ENCODE data around the gene FST.

FST gene, protein sequence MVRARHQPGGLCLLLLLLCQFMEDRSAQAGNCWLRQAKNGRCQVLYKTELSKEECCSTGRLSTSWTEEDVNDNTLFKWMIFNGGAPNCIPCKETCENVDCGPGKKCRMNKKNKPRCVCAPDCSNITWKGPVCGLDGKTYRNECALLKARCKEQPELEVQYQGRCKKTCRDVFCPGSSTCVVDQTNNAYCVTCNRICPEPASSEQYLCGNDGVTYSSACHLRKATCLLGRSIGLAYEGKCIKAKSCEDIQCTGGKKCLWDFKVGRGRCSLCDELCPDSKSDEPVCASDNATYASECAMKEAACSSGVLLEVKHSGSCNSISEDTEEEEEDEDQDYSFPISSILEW

DNA sequence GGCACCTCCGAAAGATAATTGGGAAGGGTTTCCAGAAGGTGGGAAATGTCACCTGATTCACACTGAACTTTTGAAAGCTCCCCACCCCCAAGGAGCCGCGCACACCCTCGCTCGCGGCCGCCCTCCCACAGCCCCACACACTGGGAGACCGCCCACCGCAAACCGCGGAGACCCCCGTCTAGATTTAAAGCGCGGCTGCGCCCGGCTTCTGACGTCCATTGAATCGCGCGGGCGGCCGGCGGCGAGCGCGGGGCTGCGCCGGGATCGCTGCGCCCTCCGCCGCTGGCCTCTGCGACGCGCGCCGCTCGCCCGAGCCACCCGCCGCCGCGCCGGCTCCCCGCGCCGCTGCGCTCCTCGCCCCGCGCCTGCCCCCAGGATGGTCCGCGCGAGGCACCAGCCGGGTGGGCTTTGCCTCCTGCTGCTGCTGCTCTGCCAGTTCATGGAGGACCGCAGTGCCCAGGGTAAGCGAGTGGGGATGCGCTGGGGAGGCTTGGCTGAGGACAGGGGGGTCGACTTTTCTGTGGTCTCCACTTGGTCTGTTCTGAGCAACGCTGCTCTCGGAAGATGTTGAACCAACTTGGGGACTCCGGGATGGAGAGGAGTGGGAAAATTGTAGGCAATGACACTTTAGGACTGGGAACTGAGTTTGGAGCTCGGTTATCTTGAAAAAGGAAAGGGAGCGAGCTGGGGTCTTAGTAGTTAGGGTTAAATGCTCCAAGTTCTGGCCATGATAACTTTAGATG lies at the start of gene FST:
Gene FST, plus strand, starts transcription at position 214 of the 743 bp plus-strand sequence. Its CDS starts 163 bp downstream, at position 377.
- DNase-seq: peak; percentile 74

DNA sequence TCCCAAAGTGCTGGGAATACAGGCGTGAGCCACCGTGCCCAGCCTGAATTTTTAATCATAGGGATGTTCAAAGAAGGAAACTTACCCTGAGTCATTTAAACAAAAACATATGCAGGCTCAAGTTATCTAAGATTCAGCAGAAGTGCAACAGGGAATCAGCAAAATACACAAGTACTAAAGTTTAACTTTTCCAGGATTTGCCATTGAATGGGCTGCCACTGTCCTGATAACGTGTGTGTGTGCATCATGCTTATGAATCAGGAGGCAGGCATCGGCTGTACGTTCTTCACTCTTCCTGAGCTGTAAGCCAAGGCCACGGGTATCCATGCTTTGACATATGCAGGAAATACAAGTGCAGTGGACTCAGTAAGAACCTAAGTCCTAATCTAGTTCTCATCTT lies 48.8 kb upstream of the FST start:
- DNase-seq: no peak

DNA sequence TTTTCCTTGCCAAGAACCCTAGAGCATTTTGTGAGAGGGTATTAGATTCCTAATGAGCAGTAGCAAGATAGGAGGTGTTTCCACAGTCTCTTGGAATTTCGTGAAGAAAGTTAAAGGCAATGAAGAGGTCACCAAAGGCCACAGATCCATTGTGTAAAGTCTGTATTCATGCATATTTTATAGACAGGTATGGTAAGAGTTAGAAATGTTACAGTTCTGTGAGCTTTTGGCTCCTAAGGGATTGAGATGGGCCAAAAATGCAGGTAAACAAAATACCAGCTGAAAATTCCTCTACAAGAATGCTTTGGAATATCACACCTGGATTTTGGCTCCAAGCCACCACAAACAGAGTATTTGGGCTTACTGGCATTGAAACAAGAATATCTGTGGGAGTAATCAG lies 47.4 kb upstream of the FST start:
- no peak for DNase-seq

DNA sequence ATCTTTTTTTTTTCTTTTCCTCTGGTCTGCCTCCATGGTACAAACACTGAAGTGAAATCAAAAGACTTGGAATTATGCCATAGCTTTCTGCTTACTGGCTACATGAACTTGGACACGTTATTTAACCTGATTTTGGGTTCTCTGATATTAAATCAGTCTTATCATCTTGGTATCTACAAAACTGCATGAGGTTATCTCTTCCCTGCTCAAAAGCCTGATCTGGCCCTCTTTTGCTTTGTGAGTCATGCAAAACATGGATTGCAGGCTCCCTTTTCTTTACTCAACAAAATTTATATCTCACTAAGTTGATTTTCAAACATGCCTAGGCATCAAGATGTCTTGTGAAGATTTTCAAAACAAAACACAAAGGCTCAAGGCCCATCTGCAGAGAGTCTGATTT lies 45.9 kb upstream of the FST start:
- DNase-seq: no peak

DNA sequence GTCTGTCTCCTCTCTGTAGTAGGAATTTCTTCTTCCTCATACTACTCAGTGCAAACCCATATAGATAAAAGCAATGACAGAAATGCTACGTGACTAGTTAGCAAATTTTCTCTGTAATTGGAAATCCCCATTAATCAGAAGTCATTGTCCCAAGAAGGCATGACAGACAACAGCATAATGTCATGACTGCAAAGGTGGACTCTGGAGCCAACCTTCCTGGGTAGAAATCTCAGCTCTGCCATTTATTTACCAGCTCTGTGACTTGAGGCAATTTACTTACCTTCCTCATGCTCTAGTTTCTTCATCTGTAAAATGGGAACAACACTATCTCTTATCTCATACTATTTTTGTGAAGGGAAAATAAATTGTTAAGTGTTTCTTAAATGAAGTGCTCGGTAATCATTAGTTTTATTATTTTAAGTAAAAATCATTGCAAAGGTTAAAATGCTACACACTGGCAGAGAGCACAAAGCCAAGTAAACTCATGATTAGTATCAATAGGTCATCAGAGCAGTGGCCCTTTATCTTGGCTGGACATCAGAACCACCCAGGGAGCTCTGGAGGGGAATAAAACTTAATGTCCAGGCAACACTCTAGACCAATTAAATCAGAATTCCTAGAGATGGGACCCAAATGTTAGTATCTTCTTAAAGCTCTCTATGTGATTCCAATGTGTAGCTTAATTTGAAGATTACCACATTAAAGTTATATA lies 43.8 kb upstream of the FST start:
- no peak for DNase-seq

DNA sequence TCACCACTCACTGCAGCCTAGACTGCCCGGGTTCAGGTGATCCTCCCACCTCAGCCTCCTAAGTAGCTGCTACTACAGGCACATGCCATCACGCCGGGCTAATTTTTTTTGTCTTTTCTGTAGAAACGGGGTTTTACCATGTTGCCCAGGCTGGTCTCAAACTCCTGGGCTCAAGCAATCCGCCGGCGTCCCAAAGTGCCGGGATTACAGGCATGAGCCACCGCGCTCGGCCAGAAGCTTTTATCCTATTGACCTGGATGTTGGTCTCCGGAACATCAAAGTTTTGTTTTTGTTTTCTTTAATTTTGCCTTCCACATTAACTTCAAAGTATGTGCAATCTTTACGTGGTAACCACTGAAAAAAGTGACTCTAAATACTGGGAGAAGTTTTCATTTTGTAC lies 42.4 kb upstream of the FST start:
- no peak for DNase-seq

DNA sequence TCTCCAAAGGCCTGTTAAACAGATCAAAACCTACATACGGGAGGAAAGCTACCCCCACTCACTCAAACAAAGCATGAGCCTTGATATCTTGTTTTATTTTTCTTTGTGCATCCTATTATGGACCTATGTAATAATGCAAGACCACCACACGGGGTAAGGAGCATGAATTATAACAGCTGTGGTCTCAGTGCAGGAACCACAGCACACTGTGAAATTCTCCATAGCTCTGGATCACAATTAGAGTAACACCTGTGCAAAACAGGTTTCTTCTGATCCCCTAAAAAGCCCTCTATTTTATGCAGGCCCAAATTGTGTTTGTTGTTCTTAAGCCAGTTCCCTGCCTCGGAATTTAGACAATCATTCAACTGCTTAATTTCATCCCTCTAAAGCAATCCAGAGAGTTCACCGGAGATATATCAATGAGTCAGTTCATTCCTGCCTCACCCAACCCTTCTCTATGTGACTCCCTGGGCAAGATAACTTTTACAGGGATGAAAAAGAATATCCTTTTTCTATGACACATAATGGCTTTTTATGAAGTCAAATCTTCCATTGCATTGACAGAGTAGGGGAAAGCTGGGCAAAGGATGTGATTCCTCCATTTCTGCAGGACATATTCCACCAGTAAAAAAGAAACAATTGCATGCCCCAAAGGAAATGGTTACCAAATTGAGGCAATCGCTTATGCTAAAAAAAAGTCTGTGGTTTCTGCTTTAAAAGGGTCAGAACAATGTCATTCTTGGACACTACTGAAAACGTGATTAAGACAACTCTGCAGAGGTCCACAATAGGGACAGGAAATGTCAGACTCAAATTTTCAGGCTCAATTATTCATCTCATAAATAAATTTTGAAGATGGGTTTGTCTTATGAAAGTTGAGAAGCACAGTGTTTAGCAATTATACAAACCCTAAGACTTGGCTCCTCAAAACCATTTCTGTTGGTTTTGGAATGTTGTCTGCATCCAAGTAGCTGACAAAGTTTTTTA lies 41.6 kb upstream of the FST start:
- DNase-seq: no peak

DNA sequence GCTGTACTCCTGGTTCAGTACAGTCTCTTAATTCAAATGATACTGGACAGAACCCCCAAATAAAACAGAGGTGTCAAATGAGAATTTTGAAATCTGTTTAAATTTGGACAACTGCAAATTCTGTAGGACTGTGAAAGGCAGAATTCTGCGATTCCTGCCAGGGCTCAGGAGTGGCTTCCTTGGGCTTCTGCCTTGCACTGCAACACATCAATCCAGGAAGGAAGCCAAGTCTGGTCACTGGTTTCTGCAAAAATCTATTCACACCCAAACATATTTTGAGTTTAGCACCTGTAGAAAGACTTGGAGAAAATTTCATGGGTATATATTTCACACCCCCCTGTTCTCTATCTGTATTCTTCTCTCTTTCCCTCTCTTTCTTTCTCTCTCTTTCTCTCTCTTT lies 37.5 kb upstream of the FST start:
- no peak for DNase-seq

DNA sequence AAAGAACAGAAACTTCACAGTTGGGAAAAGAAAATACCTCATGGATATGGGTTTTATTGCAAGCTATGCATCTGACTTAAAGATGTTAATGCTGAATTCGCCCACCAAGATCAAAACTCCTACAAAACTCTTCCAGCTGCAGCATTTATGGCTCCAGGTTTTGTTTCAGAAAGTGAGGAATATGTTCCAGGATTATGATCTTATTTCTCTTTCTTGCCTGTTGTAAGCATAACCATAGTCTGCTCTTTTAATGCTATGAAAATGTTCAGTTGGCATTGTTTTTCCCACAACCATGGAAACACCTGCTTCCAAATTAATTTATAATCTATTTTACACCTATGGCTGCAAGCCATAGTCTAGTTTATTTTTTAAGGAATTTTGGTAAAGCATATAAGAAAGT lies 34.9 kb upstream of the FST start:
- no peak for DNase-seq

DNA sequence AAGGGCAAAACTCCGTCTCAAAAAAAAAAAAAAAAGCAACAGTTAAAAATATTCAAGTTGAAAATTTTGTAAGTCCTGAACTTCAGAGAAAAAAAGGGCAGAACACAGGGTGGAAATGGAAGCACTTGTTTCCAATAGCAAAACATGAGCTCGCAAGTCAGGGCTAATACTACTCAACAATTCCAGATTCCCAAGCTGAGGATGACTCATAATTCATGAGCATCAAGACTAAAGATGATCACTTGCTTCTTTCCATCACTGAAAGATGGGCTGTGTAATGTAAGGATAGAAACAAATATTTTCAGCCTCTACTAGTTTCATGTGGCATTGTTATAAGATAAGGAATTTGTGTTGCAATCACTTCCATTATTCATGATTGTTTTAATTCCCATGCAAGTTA lies 33.5 kb upstream of the FST start:
- DNase-seq: no peak

DNA sequence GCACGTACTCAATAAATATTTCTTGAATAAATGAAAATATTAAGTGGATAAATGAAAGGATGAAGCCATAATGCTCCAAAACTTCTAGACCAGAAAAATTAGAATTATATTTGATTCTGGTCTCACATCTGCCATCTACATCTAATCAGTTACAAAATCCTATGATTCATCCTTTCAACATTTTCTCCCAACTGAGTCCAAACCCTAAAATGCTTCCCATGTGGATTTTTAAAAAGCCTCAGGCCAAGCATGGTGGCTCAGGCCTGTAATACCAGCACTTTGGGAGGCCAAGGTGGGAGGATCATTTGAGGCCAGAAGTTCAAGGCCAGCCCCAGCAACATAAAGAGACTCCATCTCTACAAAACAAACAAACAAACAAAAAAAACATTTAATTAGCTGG lies 31.6 kb upstream of the FST start:
- DNase-seq: no peak

DNA sequence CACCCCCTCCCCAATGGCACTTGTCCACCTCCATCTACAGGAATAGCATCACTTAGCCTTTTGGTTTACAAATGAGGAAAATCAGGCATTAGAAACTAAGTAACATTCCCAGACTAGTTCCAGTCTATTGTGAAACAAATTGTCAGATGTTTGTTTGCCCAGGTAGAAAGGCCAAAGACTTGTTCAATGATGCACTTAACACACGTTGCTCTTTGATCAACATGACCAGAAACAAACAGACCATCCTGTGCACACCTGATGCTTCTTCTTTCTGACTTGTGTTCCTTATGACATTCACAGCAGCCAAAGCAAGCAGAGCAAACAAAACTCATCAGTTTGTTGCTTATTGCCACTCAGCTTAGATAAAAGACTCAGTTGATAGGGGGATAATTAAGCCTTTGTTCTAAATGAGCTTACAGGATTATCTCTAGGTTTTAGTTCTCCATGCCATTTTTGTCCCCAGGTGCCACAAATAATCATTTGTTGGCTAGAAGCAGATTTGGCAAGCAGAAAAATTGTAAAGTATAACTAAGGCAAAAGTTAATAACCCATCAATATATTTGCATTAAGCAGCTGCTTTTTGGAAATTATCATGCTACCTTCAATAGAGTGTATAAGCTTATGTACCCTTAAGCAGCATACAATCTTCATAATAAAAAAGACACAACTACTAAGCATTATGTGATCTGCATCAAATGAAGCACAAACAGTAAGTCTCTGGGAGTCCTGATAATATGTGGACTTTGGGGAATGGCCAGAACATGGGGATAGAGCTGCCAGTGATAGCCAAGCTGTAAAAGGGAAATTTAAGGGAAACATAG lies 26.3 kb upstream of the FST start:
- DNase-seq: no peak

DNA sequence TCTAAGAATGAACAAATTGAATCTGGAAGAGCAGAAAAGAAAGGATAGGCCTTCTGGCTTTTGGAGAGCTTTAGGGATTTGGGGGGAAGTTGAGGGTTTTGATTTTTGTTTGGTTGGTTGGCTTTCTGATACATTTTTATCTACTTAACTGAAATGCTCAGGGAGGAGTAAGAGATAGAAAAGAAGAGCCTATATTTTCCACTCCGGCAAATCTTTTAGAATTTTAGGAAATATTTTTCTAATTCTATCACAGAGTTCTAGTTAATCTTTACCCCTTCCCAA lies 25.8 kb upstream of the FST start:
- no peak for DNase-seq

DNA sequence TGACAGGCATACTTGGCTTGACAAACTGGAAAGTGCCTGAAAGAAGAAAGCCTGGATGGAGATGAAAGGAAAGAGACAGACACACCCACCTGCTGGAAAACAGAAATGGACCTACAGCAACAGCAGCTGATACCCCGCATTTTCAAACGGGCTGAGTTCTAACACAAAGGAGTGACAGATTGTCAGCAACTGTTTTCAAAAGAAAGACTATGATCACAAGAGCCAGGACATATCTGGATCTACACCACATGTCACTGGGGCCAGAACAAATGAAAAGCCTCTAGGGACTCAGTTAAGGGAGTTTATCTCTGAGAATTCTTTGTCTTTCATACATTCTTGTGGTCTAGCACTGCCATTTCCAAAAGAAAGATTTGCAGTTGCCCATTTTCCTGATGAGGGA lies 24.1 kb upstream of the FST start:
- DNase-seq: no peak

DNA sequence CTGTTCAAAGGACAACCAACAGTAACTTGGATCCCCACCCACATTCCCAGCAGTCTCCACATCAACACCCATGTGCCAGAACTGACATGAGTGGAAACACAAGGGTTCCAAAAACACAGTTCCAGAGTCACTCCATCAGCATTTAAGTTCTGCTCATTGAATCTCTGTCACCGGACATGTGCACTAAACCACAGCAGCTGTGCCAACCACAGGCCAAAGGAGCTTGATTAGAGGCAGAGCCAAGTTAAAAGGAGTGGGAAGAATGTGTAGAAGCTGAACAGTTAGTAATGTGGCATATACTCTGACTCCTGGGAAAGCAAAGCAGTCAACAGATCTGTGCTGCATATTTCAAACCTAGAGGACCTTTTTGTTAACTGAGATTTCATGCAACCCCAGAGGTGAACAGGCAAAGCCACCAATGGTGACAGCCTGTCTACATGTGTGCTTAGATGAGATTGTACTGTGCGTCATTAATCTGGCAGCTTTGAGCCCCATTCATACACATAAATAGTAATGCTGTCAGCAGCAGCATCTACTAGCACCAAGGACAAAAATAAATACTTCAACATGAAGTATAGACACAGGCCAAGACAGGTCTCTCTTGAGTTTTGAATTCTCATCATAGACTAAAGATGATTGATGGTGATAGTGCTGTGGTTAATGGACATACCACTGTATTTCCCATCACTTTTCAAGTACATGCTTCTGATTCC lies 16.4 kb upstream of the FST start:
- no peak for DNase-seq

DNA sequence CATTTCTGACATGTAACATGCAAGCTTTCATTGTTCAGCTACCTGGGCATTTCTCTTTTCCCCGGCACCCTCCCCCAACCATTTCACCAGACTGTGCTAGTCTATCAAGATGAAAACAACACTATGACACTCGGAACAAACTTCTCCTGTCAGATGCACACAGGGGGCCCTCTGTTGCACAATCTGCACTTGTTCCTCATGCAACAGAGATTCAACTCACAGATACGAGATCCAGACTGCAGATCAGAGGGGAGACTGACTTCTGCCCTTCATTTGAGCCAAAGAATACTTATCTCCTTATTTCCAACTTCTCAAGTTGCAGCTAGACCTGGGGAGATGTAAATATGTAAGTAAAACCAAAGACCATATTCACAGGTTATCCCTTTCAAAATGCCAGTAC lies 15.7 kb upstream of the FST start:
- no peak for DNase-seq

DNA sequence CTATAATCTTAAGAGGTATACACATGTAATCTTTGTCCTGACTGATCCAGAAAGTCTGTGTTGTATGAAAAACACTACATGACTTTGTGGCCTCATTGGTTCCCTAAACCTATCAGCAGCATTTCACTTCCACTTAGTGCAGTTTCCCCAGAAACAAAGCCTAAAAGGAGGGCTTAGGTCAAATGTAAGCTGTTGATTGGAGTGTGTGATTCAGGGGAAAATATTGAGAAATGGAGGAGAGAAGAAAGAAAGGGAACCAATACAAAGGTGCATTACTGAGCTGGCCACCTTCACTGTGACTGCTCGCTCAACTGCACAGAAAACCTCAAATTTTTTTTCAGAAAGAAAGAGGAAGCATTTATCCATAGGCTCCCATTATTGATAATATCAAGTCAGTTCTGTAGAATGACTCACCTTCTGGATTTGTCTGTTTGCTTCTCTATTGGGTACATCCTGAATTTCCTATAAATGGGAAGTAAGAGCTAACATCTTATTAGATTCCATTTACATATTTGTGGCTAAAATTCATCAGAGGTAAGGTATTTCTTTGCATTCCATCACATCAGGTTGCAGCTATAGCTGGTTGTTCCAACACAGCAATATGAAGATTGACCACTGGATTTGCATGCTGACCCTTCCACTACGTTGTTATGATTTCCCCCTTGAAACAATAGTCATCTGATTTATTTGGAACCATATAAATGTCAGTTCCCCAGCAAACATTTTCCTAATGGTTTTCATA lies 10.3 kb upstream of the FST start:
- no peak for DNase-seq

DNA sequence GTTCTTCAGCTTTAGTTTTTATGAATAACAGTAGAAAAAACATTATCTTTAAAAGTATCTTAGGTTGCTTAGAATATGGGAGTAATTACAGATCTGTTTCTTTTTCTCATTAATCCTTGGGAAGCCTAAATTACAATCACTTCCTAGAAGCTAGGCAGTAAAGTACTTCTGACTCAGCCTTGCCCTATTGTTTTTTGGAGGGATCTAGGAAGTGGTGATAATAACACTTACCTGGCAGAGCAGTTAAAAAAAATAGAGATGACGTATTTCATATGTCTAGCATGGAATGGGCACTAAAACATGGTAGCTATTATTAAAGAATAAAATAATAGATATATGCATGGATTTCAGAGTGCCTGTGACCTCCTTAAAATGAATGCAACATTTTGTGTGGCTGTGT lies 8.2 kb upstream of the FST start:
- DNase-seq: no peak

DNA sequence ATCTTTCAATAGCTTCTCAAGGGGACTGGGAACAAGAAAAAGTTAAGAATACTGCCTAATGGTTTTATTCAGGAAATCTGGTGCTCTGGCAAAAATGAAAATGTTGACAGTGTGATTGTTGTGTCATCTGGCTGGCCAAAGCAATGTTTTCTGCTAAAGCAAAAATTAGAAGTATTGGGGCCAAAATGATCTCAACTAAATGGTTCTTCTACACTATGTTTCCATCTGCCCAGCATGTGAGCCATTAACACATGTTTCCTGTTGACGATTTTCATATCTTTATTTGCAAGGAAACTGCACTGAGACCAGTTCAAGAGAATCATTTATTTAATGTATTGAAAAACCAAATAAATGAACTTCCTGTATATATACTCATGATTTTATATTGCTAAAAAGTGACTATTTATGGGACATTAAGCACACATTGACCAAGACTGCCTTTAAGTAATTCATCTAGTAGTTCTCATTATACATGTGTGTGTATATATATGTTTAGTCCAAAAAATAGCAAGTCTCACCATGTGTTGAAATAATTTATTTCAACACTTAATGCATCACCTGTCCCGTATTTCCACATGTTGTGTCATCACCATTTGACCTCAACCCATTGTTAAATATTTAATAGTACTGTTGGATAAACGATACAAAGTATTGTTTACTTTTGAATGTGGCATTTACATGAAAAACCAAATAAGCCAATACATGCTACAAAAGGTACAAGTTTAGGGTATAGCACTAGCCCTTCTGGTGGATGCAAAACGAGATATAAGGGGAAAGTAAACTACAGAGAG lies 7.5 kb upstream of the FST start:
- no peak for DNase-seq

DNA sequence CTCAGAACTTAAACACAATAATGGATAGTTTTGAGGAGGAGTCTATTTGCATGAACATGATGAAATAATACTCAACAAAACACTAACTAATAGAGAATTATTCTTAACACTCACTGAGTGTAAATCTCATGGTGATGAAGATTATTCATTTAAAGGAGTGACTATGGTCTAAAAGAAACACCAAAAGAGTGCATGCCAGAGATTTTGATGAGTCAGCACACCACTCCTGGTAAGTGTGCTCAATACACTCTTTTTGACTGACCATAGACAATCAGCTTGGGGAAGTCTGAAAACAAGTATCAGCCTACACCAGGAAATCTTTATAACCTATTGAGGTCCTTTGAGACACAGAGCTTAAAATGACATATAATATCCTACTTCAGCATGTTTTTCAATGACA lies 6.8 kb upstream of the FST start:
- DNase-seq: no peak
